B cell (primary cell): ENCODE data around the gene SCP2. TPM values are rescaled to one million over a fixed set of nuclear protein-coding genes. Genes with fewer than 3 reads are reported as not detected.

ENCODE experiments used
- ATAC-seq: fragments of 200-7000 bp; cut with Tn5 transposase; one replicate; pipeline ENCODE4 v1.10.0; 2021; ENCODE audit warnings: low read depth, mild to moderate bottlenecking, moderate number of reproducible peaks, moderate library complexity
- CTCF ChIA-PET: fragments of 350-600 bp; sonication (Branson Sonifier 250); formaldehyde crosslinking; loops from one replicate; lab custom pipeline; 2021; ENCODE audit warnings: antibody characterized with exemption, inconsistent platforms; lab: Charles Lee
- POLR2A ChIA-PET: fragments of 350-600 bp; sonication (Branson Sonifier 250); formaldehyde crosslinking; loops from one replicate; lab custom pipeline; 2021; ENCODE audit warnings: antibody characterized with exemption; lab: Charles Lee
- DNase-seq: peaks from one replicate; pipeline ENCODE4 v3.0.0; 2013
- H2AFZ ChIP-seq: 2 replicates; pipeline ENCODE4 v1.6.1; 2012; ENCODE audit warnings: mild to moderate bottlenecking, low read depth, low read length; ENCODE audit not compliant: insufficient read depth, poor library complexity, severe bottlenecking
- H3K27ac ChIP-seq, 2 donors: 1 replicate in 1 of 2; 2 replicates in 1 of 2; pipeline ENCODE4 v1.5.1; 2012 to 2013; ENCODE audit warnings: low read length in 2 of 2, mild to moderate bottlenecking in 2 of 2, moderate library complexity in 1 of 2
- H3K27me3 ChIP-seq, 4 experiments: fragments of 200-600 bp in 1 of 4; sonication (generic) in 1 of 4; replicated peaks in 1 of 4; 1 replicate in 2 of 4; 2 replicates in 2 of 4; pipeline versions ENCODE4 v1.6.1 to v1.7.0; 2013 to 2016; ENCODE audit warnings: low read length in 3 of 4, mild to moderate bottlenecking in 2 of 4, mixed read lengths in 1 of 4, moderate library complexity in 1 of 4; ENCODE audit not compliant: insufficient read depth in 4 of 4, control insufficient read depth in 3 of 4; ENCODE audit errors: control extremely low read depth in 1 of 4
- H3K36me3 ChIP-seq, 2 experiments: replicated peaks in 1 of 2; 1 replicate in 1 of 2; 2 replicates in 1 of 2; pipeline versions ENCODE4 v1.6.1 to v1.7.1; 2013; ENCODE audit warnings: low read length in 1 of 2; ENCODE audit not compliant: insufficient read depth in 2 of 2, control insufficient read depth in 1 of 2; ENCODE audit errors: control extremely low read depth in 1 of 2, extremely low read depth in 1 of 2
- H3K4me1 ChIP-seq, 2 donors: fragments of 200-600 bp in 1 of 2; sonication (generic) in 1 of 2; 1 replicate in 1 of 2; 2 replicates in 1 of 2; pipeline versions ENCODE4 v1.5.1 to v1.6.1; 2013 to 2017; ENCODE audit warnings: low read length in 2 of 2; ENCODE audit not compliant: control insufficient read depth in 2 of 2, insufficient read depth in 2 of 2
- H3K4me2 ChIP-seq: replicated peaks from 2 replicates; pipeline ENCODE3; 2012; ENCODE audit warnings: mild to moderate bottlenecking, low read depth, low read length; ENCODE audit not compliant: poor library complexity, severe bottlenecking
- H3K4me3 ChIP-seq, 5 experiments: fragments of 200-600 bp in 1 of 5; sonication (generic) in 1 of 5; 1 replicate in 3 of 5; 2 replicates in 2 of 5; pipeline versions ENCODE4 v1.5.1 to v1.7.0; 2011 to 2016; ENCODE audit warnings: low read length in 4 of 5, mild to moderate bottlenecking in 4 of 5, low read depth in 2 of 5, control low read depth in 1 of 5, moderate library complexity in 1 of 5; ENCODE audit not compliant: insufficient read depth in 1 of 5; ENCODE audit errors: control extremely low read depth in 1 of 5, extremely low read depth in 1 of 5
- H3K79me2 ChIP-seq: fragments of 200-600 bp; sonication (generic); one replicate; pipeline ENCODE4 v1.6.0; 2016; ENCODE audit warnings: low read length; ENCODE audit not compliant: control insufficient read depth, insufficient read depth
- H3K9ac ChIP-seq: fragments of 200-600 bp; sonication (generic); 2 replicates; pipeline ENCODE4 v1.6.1; 2017; ENCODE audit warnings: mild to moderate bottlenecking, low read length, moderate library complexity
- H3K9me3 ChIP-seq, 3 donors: one replicate each; pipeline versions ENCODE4 v1.6.1 to v1.7.1; 2013; ENCODE audit warnings: low read length in 2 of 3; ENCODE audit not compliant: control insufficient read depth in 2 of 3, insufficient read depth in 1 of 3; ENCODE audit errors: control extremely low read depth in 1 of 3
- H4K20me1 ChIP-seq: 2 replicates; pipeline ENCODE4 v1.6.0; 2012; ENCODE audit warnings: mild to moderate bottlenecking, low read length; ENCODE audit not compliant: insufficient read depth, control insufficient read depth, poor library complexity, severe bottlenecking
- H3K27ac Mint-ChIP-seq: one replicate; pipeline ENCODE4 v1.8.0; 2021; ENCODE audit warnings: mixed read lengths
- H3K27me3 Mint-ChIP-seq: one replicate; pipeline ENCODE4 v1.8.0; 2021; ENCODE audit warnings: mixed read lengths
- H3K4me1 Mint-ChIP-seq: one replicate; pipeline ENCODE4 v1.8.0; 2021; ENCODE audit warnings: mixed read lengths
- H3K4me3 Mint-ChIP-seq: one replicate; pipeline ENCODE4 v1.8.0; 2021; ENCODE audit warnings: mixed read lengths
- H3K9me3 Mint-ChIP-seq: one replicate; pipeline ENCODE4 v1.8.0; 2022; ENCODE audit warnings: mixed read lengths; ENCODE audit not compliant: insufficient read depth
- CTCF ChIP-seq: fragments of 200-600 bp; IDR thresholded peaks from one replicate; pipeline ENCODE4 v1.8.0; 2022; ENCODE audit warnings: antibody characterized with exemption, mild to moderate bottlenecking
- EZH2 ChIP-seq: IDR thresholded peaks from 2 replicates; pipeline ENCODE4 v1.6.1; 2012; ENCODE audit warnings: borderline replicate concordance, low read depth, mild to moderate bottlenecking, moderate library complexity, low read length; ENCODE audit not compliant: insufficient read depth, poor library complexity, severe bottlenecking
- WGBS: methylation state at CpG from one replicate; pipeline ENCODE4 v1.1.5; 2013; ENCODE audit warnings: missing lambda C conversion rate; ENCODE audit not compliant: insufficient coverage; 5-methylcytosine and 5-hydroxymethylcytosine counted together
- intact Hi-C: fragments of 100-400 bp; cut with micrococcal nuclease; formaldehyde crosslinking; loops from one replicate; pipeline ENCODE4 v1.10.0; 2022
- polyA plus RNA-seq: library from polyadenylated mRNA; depleted of rRNA; stranded (reverse); fragments of >200 nt; gene quantifications from 2 replicates; pipeline ENCODE4 v1.2.3, GENCODE V29; 2012
- total RNA-seq, 2 donors: library from RNA; stranded (reverse); fragments of 120-200 nt in 1 of 2; gene quantifications; 1 replicate in 1 of 2; 2 replicates in 1 of 2; pipeline versions ENCODE4 v1.2.3 to v1.2.4, GENCODE V29; 2013 to 2022

SCP2 gene
- total and polyA plus RNA-seq, 2 donors (not counting 1 experiment from before 2014, with no cell fraction given), result 19.4 to 46.6 TPM

DNA sequence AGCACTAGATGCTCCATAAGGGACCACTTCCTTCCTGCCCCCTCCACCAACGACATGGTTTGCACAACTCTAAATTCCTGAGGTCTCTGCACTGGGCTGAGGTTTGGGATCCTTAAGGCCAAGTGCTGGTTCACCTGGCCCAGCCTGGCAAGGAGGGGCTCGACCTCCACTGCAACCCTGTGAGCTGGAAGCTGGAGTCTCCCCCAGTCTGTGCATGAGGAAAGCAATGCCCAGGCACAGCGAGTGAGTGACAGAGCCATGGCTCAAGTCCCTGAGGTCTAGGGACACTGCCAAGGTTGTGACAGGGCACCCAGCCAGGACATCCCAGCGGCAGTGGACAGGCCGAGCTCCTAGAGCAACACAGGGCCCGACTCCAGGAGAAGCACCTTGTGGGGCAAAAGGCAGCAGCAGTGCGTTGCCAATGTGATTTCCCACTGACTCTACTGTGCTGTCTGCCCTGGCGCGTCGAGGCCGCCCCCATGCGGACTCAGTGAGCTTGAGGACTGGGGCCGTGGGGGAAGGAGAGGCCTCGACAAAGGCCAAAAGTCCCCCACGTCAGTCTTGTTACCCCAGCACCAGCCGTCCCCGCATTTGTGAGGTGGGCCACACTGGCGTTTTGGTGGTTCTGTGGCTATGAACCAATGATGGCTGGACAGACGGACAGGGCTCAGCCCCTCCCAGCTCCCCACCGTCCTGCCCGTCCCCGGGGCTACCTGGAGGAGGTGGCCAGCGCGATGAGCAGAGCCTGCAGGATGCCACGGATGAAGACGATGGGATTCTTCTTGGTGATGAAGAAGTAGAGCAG is 165.0 kb downstream of the SCP2 start:
- WGBS, result 89% methylated on average over 23 of the region's 26 CpGs

More for the DNA sequence above, 165.0 kb downstream of the SCP2 start:
- no peak for TF ChIP-seq CTCF
- TF ChIP-seq EZH2, result no peak
- ATAC-seq, result no peak
- ChIA-PET CTCF (no interaction called here), POLR2A (no interaction called here)
- Mint-ChIP-seq H3K4me1 (no peaks in the 10 kb centered on the region), H3K27me3 (no peaks in the 10 kb centered on the region), H3K4me3 (no peak overlapping the region), H3K27ac (no peak overlapping the region), H3K9me3 (no peaks in the 10 kb centered on the region)
- no peak overlapping the region for H3K4me2 ChIP-seq
- no peak overlapping the region for H3K4me3 ChIP-seq
- H3K79me2 ChIP-seq, result no peaks in the 10 kb centered on the region
- peaks cover 0 to 16% (median 0%) of the 10 kb centered on the region in 3 donors for H3K9me3 ChIP-seq
- no peaks in the 10 kb centered on the region for H3K36me3 ChIP-seq
- no peaks in the 10 kb centered on the region for H4K20me1 ChIP-seq
- DNase-seq, result no peak
- no peak overlapping the region for H3K9ac ChIP-seq
- H2AFZ ChIP-seq, result no peak overlapping the region
- intact Hi-C loops, result no loop called here
- H3K27me3 ChIP-seq, result no peaks in the 10 kb centered on the region
- H3K27ac ChIP-seq, result no peak overlapping the region
- no peaks in the 10 kb centered on the region for H3K4me1 ChIP-seq
